ENCODE data around the gene ABCF1.

GRCh38 chr6:30615958-30616810 is 44.9 kb downstream of the ABCF1 start:
- TF ChIP-seq, protein P1, sequence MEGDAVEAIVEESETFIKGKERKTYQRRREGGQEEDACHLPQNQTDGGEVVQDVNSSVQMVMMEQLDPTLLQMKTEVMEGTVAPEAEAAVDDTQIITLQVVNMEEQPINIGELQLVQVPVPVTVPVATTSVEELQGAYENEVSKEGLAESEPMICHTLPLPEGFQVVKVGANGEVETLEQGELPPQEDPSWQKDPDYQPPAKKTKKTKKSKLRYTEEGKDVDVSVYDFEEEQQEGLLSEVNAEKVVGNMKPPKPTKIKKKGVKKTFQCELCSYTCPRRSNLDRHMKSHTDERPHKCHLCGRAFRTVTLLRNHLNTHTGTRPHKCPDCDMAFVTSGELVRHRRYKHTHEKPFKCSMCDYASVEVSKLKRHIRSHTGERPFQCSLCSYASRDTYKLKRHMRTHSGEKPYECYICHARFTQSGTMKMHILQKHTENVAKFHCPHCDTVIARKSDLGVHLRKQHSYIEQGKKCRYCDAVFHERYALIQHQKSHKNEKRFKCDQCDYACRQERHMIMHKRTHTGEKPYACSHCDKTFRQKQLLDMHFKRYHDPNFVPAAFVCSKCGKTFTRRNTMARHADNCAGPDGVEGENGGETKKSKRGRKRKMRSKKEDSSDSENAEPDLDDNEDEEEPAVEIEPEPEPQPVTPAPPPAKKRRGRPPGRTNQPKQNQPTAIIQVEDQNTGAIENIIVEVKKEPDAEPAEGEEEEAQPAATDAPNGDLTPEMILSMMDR (IDR thresholded peaks at IDR 0.05): no peak
- TF ChIP-seq POLR2A (IDR thresholded peaks at IDR 0.05) (peak in 1 of 2 donors; percentile 4), POLR2AphosphoS5 (IDR thresholded peaks at IDR 0.05) (peak in 1 of 3 donors; percentile 57)

Data from suprapubic skin (tissue), 4 donors.